Heart left ventricle (tissue), 13 donors: ENCODE measurements around the gene MUC3A.

ENCODE experiments used
- POLR2A ChIP-seq, 2 donors: fragments of 450-650 bp; IDR thresholded peaks; one replicate each; pipeline ENCODE4 v1.6.1; 2017; ENCODE audit warnings: antibody characterized with exemption in 2 of 2, mild to moderate bottlenecking in 2 of 2, moderate library complexity in 2 of 2
- TF ChIP-seq, protein P1 (sequence below), 12 donors: fragments of 200-600 bp; sonication (generic) in 4 of 12; IDR thresholded peaks; one replicate each; pipeline versions ENCODE4 v1.5.0 to v1.8.0; 2018 to 2022; ENCODE audit warnings: antibody characterized with exemption in 12 of 12, mild to moderate bottlenecking in 5 of 12
- donor health status: ischemic (EF 13 %, LVEDD 7.1; RV severe dilation, severe dysfunction).
- donor health status: DM: no; HTN: yes; CAD: no.
- donor health status: DM: no; HTN: no; CAD: no.
- donor health status: ischemic (EF 25% LVEDD 6.9; RV normal size, moderate dysfunction).
- donor health status: ischemic (EF 25% LVEDD 5.7; RV mildly dilated, moderate dysfunction).
- donor health status: ischemic (EF 35%, LVEDD 5.7; RV mildly dilated, moderate dysfunction).
- donor health status: nonischemic (EF 11% LVEDD 7.7; RV severe dilation, severe dysfunction).
- donor health status: DM: yes; HTN: yes; CAD: no.
- donor health status: PGD.
- donor health status: ischemic (EF 29% LVEDD 5.4; RV normal size, mild dysfunction).
- donor health status: nonischemic (EF 23%, LVEDD 6.1; RV moderate dilation, normal function).

DNA sequence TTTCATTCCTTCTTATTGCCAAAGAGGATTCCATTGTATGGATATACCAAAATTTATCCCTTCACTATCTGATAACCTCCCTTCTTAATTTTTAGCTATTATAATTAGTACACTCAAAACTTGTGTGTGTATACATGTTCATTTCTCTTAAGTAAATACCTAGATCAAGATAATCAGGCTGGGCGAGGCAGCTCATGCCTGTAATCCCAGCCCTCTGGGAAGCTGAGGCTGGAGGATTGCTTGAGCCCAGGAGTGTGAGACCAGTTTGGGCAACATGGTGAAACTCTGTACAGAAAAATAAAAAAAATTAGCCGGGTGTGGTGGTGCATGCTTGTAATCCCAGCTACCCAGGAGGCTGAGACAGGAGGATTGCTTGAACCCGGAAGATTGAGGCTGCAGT is 37.9 kb upstream of the MUC3A start:
- TF ChIP-seq, protein P1, sequence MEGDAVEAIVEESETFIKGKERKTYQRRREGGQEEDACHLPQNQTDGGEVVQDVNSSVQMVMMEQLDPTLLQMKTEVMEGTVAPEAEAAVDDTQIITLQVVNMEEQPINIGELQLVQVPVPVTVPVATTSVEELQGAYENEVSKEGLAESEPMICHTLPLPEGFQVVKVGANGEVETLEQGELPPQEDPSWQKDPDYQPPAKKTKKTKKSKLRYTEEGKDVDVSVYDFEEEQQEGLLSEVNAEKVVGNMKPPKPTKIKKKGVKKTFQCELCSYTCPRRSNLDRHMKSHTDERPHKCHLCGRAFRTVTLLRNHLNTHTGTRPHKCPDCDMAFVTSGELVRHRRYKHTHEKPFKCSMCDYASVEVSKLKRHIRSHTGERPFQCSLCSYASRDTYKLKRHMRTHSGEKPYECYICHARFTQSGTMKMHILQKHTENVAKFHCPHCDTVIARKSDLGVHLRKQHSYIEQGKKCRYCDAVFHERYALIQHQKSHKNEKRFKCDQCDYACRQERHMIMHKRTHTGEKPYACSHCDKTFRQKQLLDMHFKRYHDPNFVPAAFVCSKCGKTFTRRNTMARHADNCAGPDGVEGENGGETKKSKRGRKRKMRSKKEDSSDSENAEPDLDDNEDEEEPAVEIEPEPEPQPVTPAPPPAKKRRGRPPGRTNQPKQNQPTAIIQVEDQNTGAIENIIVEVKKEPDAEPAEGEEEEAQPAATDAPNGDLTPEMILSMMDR (IDR thresholded peaks at IDR 0.05): no peak
- no peak for TF ChIP-seq POLR2A (IDR thresholded peaks at IDR 0.05)
